Fibroblast of the aortic adventitia (primary cell): ENCODE measurements around the gene BEST4. TPM values are rescaled to one million over a fixed set of nuclear protein-coding genes. Genes with fewer than 3 reads are reported as not detected.
"Not testable (repeated sequence)": the region's sequence is repeated elsewhere in the genome, so short reads cannot be mapped to it uniquely, and the experiment has no call there.

Experiments used
- DNase-seq: peaks from one replicate; pipeline ENCODE4 v3.0.0-alpha.2; 2010; ENCODE audit warnings: low read depth
- H3K4me3 ChIP-seq: 2 replicates; pipeline ENCODE4 v1.5.1; 2011; ENCODE audit warnings: low read depth, mild to moderate bottlenecking, control low read depth, low read length, moderate library complexity
- total RNA-seq: library from RNA; depleted of rRNA; stranded (reverse); fragments of >200 nt; gene quantifications from 2 replicates; pipeline ENCODE4 v1.2.3, GENCODE V29; 2012; ENCODE audit warnings: low replicate concordance
- TF ChIP-seq, protein P1 (sequence below): IDR thresholded peaks from 2 replicates; pipeline ENCODE4 v1.5.1; 2011; ENCODE audit warnings: mild to moderate bottlenecking, low read length, control low read depth, inconsistent platforms; ENCODE audit not compliant: insufficient read depth

Gene BEST4
- total RNA-seq, 1 donor = 0.09 TPM

DNA sequence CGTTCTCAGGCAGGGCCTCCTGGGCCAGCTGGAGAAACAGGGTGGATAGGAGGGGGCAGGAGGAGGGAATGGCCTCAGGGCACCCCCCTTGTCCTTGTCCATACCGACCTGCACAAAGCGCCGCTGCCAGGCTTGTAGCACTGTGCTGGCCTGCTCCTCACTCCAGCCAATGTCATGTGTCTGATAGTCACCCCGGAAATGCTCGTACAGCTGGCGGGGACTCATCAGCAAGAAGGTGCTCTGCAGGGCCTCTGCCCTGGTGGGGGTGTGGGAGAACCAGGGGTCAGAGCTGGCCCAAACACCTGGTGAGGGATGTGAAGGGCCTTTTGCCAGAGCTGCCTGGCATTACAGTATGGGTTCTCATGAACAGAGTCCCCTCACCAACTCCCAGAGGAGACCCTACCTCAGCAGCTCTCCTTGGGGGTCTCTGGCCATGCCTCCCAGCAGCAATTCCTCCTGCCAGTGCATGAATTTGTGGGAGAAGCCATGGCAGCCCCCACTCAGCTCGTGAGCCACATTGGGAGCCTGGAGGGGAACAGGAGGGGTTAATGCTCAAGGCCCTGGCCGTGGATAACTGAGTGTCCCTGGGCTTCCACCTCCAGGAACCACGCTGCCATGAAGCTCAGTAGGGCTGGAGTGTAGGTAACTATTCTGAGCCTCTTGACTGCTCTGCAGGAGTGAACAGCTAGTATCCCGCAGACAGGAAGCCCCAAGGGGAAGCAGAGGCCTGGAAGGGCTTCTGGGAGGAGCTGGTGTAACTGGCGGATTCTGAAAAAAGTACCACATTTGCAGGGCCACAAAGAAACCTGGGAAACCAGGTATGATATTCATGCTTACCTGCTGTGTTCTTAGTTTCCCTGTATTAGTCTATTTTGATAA lies 41.8 kb upstream of the BEST4 start:
- no peak overlapping the region for H3K4me3 ChIP-seq
- TF ChIP-seq, protein P1, sequence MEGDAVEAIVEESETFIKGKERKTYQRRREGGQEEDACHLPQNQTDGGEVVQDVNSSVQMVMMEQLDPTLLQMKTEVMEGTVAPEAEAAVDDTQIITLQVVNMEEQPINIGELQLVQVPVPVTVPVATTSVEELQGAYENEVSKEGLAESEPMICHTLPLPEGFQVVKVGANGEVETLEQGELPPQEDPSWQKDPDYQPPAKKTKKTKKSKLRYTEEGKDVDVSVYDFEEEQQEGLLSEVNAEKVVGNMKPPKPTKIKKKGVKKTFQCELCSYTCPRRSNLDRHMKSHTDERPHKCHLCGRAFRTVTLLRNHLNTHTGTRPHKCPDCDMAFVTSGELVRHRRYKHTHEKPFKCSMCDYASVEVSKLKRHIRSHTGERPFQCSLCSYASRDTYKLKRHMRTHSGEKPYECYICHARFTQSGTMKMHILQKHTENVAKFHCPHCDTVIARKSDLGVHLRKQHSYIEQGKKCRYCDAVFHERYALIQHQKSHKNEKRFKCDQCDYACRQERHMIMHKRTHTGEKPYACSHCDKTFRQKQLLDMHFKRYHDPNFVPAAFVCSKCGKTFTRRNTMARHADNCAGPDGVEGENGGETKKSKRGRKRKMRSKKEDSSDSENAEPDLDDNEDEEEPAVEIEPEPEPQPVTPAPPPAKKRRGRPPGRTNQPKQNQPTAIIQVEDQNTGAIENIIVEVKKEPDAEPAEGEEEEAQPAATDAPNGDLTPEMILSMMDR = no peak
- DNase-seq = no peak

DNA sequence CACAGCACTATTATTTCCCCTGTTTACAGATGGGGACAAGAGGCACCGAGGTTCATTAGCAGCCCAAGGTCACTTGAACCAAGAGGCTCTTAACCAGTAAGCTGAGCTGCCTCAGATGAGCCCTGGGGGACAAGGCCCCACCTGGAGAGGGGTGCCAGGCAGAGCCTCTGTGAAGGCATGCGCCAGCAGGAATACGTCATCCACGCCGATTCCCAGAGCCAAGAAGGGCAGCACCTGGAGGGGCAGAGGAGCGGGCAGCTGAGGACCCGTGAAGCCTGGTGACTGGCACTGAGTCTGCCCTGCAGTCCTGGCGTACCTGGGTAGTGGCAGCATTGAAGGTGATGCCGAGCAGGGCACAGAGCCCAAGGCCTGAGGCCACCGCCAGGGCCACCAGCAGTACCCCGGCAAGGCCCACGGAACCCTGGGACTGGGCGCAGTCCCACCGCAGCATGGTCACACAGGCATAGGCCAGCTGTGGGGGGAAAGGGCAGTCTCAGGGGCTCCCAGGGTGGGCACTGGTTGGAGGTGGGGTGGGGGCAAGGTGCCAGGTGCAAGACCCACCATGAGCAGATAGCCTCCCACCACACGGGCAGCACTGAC lies 41.0 kb upstream of the BEST4 start:
- no peak overlapping the region for H3K4me3 ChIP-seq
- DNase-seq = no peak
- TF ChIP-seq, protein P1 = no peak

DNA sequence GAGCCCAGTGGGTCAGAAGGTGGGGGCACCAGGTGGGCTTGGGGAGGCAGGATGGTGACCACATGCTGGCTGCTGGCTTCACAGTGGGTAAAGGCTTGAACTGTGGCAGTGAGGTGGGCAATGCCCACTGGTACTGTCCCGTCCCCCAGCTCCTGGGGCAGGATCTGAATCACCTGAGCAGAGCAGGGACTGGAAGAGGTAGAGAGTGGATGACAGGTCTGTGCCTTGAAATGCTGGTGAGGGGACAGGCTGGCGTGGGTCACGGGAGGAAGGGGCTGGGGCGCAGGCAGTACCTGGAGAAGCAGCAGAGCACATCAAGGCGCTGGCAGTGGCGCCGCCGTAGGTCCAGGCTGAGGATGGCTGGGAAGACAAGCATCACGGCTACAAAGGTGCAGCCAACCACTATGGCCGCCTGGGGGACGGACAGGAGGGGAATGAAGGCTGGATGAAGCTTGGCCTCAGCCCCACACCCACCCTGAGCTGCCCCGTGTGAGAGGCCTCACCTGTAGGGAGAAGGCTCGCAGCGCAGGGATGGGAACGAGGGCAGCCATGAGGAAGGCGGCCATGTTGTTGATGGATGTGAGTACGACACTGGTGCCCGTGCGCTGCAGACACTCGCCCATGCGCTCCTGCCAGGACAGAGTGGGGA lies 40.2 kb upstream of the BEST4 start:
- TF ChIP-seq, protein P1 = no peak
- H3K4me3 ChIP-seq = no peak overlapping the region
- no peak for DNase-seq

DNA sequence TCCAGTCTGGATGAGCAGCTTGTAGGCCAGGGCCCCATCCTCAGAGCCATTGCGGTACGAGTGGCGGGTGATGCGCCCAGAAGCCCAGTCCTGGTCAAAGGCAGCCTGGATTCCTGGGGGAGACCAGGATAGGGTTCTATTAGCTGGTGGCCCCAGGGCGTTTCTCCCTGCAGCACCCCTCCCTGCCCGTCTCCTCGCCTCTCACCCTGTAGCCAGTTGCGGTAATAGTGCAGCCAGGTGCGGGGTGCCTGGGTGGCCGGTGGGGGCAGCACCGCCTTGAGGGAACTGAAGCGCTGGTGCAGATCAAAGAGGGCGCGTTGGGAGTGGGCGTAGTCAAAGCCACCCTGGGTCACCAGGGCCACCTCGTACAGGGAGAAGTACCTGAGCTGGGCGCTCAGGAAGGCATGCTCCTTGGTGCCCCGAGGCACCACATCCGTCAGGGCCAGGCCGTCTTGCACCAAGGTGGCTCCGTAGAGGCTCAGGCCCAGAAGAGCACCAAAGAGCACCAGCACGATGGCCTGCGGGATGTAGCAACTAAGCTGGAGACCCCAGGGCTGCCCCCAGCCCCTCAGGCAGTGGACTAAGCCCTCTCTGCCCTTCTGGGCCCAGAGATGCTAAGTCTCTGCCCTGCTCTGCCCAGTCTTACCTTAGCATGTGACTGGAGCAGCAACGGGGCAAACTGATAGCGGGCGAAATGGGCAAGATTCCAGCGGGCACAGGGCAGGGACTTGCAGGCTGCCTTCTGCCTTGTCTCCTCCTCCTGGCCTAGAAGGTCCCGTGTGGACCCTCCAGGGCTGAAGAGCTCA lies 39.4 kb upstream of the BEST4 start:
- H3K4me3 ChIP-seq = no peak overlapping the region
- no peak for DNase-seq
- TF ChIP-seq, protein P1 = no peak

DNA sequence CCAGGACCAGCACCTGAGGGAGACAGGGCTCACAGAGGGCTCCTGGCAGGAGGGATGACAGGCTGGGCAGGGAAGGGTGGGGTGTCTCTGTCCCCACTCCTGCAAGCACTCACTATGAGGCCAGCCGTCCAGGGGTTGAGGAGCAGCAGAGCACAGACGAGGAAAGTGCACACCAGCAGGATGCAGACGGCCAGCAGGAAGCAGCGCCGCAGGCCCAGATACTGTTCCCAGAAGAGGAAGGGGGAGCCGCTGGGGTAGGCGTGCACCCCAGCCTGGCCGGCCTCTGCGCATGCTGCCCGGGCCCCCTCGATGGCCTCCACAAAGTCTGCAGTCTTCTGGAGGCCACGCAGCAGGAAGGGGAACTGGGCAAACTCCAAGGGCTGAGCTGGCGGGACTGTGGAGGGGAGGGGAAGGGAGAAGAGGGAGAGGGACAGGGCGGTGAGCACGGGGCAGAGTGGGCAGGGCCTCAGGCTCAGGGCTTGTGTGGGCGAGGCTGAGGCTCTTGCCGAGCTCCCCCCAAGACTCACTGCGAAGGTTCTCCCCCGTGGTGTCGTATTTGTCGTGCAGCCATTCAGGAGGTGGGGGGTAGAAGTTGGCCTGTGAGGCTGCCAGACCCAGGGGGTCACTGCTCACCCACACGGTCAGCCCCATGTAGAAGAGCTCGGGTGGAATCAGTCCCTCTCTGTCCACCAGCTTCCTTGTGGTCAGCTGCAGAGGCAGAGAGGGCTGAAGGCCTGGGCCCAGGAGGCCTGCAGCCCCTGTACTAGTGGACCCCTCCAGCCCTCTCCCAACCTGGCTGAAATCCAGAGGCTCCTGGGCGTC lies 38.6 kb upstream of the BEST4 start:
- peak; percentile 79 for DNase-seq
- H3K4me3 ChIP-seq = peak overlapping the region; percentile 13
- TF ChIP-seq, protein P1 = peak; percentile 10

DNA sequence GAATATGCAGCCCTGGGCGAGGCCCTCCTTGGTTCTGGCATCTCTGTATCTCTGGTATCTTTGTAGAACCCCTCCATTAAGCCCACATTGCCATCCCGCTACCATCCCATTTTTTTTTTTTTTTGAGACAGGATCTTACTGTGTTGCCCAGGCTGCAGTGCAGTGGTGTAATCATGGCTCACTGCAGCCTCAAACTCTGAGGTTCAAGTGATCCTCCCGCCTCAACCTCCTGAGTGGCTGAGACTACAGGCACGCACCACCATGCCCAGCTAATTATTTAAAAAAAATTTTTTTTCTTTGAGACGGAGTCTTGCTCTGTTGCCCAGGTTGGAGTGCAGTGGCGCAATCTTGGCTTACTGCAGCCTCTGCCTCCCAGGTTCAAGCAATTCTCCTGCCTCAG lies 36.4 kb upstream of the BEST4 start:
- not testable (repeated sequence) for DNase-seq, H3K4me3 ChIP-seq
